Activated naive CD4-positive, alpha-beta T cell treated with Interleukin-2 at 50 U/mL for 16 hours (primary cell): ENCODE results near the gene INPP5A.
"Not testable (repeated sequence)": the region's sequence is repeated elsewhere in the genome, so short reads cannot be mapped to it uniquely, and the experiment has no call there.

ENCODE experiments used
- DNase-seq: peaks from one replicate; pipeline ENCODE4 v3.0.0-alpha.2; 2020

The INPP5A gene

DNA sequence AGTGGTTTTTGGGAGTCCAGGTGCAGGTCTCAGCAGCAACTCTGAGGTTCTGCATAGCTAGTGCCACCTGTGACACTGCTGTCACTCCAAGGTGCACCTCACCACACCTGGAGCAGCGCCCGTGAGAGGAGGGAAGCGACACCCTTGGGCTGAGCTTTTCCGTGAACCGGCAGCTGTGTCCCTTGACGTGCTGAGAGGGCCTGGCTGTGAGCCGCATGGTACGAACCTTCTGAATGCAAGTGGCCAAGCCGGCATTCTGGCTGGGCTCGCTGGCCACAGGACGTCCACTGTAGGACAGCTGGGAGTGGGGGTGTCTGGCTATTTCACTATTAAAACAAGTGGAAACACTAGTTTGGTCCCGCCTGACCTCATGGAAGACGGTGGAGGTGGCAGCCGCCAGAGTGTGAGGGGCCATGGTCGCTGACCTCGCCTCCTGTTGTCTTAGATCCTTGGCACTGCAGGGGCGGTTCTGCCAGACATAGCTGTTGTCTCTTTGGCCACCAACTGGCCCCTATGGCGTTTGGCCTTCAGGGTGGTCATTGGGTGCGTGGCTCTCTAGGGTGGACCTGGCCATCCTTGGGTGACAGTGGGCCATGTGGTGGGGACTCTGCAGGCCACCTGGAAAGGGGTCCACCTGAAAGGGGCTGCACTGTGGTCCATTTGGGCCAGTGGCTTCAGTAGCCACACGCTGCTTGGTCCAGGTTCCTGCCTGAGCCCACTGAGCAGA is 12.9 kb downstream of the INPP5A start:
- no peak for DNase-seq

DNA sequence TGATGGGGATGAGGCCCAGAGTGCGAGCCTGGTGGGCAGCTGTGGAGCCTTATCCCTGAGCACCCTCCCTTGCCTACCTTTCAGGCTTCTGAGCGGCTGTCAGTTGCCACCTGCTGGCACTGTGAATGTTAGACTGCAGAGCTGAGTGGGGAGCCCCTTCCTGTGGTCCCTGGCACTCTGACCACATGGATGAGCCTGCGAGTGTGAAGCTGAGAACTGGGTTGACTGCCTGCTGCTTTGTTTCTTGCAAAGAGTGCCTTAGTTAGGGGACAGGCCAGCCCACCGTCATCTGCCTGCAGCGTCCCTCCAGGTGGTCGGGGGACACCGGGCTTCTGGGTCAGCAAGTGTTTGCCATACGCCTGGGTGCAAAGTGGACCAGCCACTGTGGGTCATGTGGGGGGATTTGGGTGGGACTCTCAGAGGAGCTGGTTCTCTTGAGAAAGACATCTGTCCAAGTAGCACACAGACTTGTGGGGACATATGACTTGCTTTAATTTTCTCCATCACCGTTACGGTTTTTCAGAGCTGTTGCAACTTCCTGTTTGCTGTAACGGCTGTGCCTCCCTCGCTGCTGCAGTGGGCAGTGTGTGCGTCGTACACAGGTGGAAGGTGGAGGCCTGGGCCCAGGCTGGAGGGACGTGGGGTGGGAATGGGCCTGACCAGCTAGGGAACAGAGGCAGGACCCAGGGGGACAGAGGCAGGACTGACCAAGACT is 13.7 kb downstream of the INPP5A start:
- no peak for DNase-seq

DNA sequence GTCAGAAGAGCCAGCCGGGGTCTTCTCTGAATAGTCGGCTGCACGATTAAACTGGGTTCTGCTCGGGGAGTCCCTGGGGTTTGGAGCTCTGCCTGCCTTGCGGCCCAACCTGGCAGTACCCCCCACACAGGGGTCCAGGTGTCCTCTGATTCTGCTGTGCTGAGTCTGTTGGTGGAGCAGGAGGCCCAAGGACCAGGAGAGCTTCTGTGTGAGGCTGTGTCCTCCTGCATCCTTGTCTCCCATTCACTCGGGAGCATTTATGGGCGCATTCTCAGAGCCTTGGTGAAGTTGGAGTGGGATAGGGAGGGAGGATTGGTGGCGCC is 14.2 kb downstream of the INPP5A start:
- DNase-seq, result no peak

DNA sequence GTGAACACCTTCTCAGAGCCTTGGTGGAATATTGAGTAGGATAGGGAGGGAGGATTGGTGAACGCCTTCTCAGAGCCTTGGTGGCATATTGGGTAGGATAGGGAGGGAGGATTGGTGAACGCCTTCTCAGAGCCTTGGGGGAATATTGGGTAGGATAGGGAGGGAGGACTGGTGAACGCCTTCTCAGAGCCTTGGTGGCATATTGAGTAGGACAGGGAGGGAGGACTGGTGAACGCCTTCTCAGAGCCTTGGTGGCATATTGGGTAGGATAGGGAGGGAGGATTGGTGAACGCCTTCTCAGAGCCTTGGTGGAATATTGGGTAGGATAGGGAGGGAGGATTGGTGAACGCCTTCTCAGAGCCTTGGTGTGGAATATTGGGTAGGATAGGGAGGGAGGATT is 15.0 kb downstream of the INPP5A start:
- not testable (repeated sequence) for DNase-seq

DNA sequence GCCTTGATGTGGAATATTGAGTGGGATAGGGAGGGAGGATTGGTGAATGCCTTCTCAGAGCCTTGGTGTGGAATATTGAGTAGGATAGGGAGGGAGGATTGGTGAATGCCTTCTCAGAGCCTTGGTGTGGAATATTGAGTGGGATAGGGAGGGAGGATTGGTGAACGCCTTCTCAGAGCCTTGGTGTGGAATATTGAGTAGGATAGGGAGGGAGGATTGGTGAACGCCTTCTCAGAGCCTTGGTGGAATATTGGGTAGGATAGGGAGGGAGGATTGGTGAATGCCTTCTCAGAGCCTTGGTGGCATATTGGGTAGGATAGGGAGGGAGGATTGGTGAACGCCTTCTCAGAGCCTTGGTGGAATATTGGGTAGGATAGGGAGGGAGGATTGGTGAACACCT is 16.0 kb downstream of the INPP5A start:
- not testable (repeated sequence) for DNase-seq

DNA sequence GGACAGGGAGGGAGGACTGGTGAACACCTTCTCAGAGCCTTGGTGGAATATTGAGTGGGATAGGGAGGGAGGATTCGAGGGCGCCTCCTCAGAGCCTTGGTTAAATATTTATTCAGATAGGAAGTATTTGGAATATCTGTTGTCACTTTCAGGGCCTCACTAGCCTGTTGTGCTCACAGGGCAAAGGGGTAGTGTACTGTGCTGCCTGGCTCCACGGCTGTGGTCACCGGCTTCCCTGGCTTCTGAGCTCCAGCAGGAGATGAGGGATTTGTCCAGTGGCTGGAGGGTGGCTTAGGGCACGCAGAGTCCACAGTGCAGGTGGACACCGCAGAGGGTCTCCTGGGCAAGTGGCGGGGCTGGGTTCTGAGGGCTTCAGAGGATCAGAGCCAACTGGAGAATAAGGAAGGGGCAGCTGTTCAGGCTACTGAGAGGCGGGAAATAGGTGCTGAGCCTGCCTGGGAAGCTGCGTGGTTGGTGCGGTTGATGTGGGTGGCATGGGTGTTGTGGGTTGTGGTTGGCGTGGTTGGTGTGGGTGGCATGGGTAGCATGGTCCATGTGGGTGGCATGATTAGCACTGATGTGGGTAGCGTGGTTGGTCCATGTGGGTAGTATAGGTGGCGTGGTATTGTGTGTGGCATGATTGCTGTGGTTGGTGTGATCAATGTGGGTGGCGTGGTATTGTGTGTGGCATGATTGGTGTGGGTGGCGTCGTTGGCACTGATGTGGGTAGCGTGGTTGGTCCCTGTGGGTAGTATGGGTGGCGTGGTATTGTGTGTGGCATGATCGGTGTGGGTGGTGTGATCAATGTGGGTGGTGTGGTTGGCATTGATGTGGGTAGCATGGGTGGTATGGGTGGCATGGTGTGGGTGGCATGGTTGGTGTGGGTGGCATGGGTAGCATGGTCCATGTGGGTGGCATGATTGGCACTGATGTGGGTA is 16.7 kb downstream of the INPP5A start:
- DNase-seq, result no peak

DNA sequence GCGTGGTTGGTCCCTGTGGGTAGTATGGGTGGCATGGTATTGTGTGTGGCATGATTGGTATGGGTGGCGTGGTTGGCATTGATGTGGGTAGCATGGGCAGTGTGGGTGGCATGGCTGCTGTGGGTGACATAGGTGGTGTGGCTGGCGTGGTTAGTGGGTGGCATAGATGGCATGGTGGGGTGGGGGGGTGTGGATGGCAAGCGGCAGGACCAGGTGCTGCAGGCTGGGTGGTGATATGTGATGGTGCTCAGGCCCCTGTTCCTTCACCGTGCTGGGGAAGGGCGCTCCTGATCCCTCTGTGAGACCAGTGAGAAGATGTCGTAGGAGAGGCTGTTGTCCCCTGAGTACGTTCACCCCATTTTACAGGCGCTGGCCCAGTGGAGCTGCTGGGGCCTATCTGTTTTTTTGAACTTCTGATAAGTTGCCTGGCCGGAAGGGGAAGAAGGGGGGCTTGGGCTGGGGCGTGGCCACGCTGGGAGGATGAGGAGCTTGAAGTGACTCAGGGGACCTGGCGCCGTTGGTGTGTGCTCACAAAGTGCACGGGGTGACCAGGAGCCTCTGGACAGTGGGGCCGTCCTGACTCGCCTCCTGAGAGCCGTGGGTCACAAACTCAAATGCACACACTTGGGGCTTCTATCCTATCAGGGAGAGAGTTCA is 17.5 kb downstream of the INPP5A start:
- no peak for DNase-seq

DNA sequence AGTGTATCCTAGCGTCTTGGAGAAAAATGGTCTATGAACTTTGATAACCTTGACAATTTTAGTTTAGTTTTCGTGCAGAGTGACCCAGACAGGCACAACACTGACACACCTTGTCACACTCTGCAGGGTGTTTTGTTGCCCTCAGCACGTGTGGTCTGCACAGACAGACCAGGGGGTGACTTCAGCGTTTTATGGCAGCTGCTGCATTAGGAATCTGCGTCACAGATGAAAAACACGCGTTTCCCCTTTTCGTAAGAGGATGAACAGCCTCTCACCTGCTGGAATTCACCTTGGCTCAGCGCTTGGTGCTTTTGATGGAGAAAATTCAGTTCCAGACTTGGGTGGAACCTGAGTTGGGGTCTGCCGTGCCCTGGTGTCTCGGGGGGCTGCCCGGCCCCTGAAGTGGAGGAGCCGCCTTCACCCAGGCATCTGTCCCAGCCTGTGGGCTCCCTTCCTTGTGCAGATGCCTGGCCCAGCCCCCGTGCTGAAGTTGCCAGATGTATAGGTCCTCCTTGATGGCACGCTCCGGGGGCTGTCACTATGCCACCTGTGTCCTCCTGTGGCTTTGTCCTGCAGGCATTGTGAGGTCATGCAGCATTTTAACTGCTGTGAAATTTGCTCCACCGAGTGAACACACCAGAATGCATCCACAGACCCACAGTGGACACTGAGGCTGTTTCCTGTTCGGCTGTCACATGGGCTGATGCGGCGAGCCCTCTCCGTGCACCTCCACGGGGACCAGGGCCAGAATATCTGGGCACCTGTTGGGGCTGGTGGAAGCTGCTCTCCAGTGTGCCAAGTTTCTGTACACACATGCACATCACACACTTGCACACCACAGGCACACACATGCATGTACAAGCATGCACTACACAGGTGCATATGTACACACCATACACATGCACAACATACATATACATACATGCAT is 18.3 kb downstream of the INPP5A start:
- DNase-seq, result no peak

DNA sequence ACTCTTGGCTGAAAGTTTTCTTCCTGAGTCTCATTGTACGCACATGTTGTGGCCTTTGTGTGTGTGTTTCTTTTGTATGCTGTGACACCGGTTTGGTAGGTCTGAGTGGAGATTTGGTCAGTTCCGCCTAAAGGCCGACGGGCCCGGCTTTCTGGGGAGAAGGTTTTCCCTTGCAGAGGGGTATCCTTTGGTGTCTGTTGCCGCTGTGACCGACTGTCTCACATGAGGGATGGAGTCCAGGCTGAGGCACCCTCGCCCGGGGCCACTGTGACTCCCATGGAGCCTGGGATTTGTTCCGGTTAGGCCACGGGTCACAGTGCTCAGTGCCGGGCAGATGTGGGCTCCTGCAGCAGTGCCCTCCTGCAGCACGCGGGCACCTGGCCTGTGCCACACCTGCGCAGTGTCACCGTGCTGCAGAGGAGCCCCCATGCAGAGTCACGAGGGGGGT is 19.4 kb downstream of the INPP5A start:
- no peak for DNase-seq

DNA sequence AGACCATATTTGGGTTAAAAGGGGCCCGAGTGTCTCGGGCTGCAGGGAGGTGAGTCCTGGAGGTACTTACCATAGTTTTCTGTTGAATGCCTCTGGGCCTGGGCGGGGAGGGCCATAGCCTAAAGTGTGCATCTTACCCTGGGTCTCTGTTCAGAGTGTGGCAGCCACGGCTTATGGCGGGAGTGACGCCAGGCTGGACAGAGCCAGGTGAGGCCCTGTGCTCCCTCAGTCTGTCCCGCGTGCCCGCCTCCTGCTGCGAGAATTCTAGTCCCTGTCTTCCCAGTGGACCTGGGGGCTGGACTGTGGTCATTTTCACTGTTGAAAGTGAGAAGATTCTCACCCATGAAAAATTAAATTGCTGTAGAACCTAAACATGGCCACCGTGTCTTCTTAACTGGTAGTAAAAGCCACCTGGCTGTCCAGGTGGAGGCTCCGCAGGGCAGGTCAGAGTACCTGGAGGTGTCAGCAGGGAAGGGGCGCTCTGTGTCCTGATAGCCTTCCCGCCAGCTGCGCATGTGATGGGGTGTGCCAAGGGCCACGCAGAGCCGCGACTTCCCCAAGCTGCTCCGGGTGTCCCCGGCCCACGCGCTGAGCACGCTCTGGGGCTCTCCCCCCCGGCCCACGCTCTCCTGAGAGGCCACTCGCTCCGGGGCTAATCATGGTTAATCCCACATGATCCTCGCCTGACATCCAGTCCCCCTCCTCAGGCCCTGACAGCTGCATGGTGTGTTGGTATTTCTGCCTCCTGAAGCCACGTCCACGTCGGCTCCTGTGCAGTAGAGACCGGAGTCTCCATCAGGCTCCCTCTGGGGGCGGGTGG is 20.3 kb downstream of the INPP5A start:
- DNase-seq, result no peak

DNA sequence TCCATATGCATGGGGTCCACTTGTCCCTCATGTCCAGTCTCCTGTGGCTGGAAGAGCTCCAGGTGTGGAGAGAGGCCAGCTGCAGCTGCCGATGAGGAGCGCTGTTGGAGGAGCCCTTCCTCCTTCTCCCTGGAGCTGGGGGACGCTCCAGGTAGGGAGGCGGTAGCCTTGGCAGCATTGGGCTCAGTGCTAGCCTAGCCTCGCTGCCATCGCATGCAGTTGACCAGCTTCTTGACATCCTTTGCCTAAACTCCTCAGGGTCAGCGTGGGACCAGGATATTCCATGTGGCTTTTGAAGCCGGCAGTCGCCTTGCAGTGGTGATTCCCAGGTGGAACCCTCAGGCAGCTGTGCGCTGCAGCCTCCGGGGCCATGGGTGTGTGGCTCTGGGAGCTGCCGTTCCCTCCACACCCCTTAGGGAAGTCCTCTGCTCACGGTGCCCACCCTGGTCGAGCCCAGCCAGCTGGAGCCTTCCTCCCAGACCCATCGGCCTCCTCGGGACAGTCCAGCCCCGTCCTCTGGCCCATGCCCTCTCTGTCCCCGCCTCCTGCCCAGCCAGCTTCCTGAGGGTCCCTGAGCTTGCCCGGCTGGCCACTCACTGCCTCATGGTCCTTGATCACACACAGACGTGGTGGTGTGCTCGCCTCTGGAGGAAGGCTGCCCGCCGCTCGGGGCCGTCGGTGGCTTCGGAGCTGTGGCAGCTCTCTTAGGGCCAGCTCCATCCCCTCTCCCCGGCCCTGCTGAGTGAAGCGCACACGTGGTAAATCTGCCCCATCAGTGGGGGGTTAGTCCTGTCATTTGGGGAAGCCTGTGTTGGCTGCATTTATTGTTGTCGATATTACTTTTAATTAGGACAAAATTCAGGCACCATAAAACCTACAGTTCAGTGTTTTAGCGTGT is 21.2 kb downstream of the INPP5A start:
- DNase-seq, result no peak

DNA sequence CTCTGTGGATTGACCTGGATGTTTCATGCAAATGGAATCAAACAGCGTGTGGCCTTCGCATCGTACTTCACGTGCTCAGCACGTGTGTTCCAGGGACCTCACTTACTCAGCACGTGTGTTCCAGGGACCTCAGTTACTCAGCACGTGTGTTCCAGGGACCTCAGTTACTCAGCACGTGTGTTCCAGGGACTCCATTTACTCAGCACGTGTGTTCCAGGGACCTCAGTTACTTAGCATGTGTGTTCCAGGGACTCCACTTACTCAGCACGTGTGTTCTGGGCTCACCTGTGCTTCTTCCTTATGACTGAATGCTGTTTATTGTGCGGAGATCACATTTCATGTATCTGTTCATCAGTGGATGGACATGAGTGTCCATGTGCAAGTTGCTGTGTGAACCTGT is 22.0 kb downstream of the INPP5A start:
- DNase-seq, result no peak

DNA sequence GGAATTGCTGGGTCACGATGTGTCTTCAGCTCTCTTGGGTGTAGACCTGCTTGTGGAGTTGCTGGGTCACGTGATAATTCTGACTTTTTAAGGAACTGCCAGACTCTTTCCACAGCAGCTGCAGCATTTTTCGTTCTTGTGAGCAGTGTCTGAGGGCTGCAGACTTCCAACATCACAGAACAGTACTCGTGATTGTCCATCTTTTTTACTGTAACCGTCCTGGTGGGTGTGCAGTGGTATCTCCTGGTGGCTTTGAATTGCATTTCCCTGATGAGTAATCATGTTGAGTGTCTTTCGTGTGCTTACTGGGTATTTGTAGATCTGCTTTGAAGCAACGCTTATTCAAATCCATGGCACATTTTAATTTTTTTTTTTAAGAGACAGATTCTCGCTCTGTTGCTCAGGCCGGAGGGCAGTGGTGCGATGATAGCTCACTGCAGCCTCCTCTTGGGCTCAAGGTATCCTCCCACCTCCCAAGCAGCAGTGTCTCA is 22.7 kb downstream of the INPP5A start:
- no peak for DNase-seq

DNA sequence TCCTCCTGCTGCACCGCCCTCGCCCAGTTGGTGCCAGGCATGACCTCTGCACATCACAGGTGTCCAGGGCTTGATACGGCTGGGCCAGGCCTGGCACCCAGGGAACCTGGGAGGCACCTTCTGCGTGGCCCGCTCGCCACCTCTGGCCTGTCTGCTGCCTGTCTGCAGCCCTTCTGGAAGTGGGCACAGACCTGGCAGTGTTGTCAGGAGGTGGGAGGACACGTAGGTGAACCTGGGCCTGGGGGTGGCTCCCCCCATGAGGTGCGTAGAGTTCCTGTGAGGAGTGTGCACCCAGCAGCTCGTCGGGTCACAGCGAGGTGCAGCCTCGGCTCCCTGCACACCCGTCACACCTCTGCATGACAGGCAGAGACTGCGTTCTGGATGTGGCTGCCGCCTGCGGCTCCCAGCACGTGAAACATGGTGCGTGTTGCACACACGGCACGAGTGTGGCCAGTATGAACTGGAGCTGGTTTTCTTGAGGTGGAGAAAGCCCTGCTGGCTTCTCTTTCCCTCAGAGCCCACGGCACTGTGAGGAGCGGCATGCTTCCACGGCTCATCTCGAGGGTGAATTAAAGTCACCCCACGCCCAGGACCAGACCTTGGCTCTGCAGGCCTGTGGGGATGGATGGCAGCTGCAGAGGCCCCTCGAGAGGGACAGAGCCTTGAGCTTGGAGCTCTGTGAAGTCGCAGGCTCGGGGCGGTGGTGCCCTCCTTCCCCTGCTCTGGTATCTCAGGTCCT is 24.8 kb downstream of the INPP5A start:
- DNase-seq, result no peak

DNA sequence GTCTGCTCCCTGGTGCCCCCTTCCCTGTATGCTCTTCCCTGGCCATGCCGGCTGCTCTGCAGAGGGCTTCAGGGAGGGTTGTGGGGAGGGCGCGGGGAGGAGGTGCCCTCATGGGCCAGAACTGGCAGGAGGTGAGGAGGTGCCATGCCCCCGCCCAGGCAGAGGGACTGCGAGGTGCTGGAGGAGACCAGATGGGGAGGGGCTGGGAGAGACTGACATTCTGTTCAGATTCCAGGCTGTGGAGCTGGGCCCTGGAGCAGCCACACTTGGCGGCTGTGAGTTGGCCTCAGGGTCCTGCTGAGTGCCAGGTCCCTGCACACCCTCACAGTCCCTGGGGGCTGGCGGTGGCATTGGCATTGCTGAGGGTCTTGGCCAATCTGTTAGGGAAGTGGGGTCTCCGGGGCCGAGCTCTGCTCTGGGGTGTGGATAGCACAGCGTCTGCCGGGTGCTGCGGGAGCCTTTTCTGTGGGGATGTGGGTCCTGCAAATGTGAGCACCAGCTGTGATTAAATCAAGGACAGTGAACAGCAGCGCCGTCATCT is 25.4 kb downstream of the INPP5A start:
- DNase-seq, result no peak

DNA sequence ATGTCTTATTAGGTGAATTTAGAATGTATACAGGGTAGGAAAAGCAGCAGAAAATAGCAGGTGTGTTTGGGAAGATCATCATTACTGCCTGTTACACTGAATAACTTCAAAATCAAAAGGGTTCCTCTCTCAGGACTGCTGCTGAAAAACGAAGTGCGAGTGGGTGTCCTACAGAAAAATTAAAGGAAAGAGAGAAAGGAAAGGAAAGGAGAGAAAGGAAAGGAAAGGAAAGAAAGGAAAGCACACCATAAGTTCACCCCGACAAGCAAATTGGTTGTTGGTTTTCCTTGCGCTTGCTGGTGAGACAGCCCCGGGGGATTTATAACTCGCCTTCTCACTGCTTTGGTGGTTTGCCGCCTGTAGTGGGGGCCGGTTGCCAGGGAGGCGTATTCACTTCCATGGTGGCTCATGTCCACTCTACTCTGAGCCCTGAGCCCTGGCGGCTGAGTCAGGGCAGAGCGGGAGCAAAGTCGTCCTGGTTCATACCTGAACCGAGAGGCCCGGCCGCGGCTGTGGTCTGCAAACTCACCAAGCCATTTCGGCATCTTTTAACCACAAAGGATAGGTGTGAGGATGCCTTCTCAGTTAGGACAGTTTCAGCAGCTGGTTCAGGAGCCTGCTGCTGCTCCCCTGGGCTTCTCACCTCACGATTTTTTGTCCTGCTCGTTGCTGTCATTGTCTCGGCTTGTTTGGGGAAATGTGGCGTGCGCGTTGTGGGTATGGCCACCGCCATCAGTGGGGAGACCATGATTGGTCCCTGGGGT is 26.1 kb downstream of the INPP5A start:
- DNase-seq, result no peak

DNA sequence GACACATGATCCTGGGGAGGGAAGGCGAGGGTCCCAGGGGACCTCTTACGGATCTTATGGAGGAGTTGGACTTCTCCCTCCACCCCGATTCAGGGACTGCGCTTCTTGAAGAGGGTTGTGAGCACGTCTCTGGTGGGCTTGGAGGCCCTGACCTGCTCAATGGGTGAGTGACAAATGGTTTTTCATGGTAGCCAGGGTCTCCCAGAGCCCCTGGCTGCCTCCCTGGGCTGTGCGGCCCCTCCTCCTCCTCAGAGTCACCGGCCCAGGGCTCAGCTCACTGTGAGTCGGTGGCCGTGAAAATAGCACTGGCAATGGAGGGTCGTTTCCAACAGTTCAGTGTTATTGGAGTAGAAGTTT is 26.6 kb downstream of the INPP5A start:
- no peak for DNase-seq

DNA sequence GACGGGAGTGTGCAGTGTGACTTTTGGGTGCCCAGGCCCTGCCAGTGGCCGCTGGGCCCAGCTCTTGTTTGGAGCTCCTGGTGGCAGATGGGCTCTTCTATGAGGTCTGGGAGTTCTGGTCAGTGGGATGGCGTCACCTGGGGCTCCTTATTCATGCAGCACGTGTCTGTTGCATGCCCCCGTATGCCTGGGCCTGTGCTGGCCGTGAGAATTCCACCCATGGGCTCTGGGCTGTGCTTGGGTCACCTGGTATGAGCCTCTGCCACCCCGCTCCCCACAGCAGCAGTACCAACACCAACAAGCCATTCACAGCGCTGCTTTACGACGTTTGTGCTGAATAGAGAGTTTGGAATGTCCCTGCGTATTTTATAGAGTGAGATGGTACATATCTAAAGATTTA is 27.1 kb downstream of the INPP5A start:
- no peak for DNase-seq
